Adipocyte (in vitro differentiated cells): ENCODE results near the gene SLCO3A1.

ENCODE experiments used
- DNase-seq: peaks from one replicate; pipeline ENCODE4 v3.0.0-alpha.2; 2015; ENCODE audit warnings: low read depth
- H3K27me3 ChIP-seq: replicated peaks from 2 replicates; pipeline ENCODE4 v1.7.0; 2013; ENCODE audit warnings: mild to moderate bottlenecking, low read length, moderate library complexity; ENCODE audit not compliant: control insufficient read depth, insufficient read depth
- H3K36me3 ChIP-seq: 2 replicates; pipeline ENCODE4 v1.7.0; 2013; ENCODE audit warnings: low read length, mild to moderate bottlenecking, moderate library complexity; ENCODE audit not compliant: control insufficient read depth, insufficient read depth, severe bottlenecking
- H3K4me1 ChIP-seq: 2 replicates; pipeline ENCODE4 v1.7.0; 2013; ENCODE audit warnings: mild to moderate bottlenecking, low read length, moderate library complexity; ENCODE audit not compliant: control insufficient read depth, insufficient read depth
- H3K4me3 ChIP-seq: 2 replicates; pipeline ENCODE4 v1.7.0; 2013; ENCODE audit warnings: mild to moderate bottlenecking, low read length, moderate library complexity
- H3K9ac ChIP-seq: 2 replicates; pipeline ENCODE4 v1.7.0; 2013; ENCODE audit warnings: mild to moderate bottlenecking, low read length, moderate library complexity
- H3K9me3 ChIP-seq: 2 replicates; pipeline ENCODE4 v1.7.0; 2013; ENCODE audit warnings: mild to moderate bottlenecking, low read length, moderate library complexity; ENCODE audit not compliant: control insufficient read depth

SLCO3A1 gene

DNA sequence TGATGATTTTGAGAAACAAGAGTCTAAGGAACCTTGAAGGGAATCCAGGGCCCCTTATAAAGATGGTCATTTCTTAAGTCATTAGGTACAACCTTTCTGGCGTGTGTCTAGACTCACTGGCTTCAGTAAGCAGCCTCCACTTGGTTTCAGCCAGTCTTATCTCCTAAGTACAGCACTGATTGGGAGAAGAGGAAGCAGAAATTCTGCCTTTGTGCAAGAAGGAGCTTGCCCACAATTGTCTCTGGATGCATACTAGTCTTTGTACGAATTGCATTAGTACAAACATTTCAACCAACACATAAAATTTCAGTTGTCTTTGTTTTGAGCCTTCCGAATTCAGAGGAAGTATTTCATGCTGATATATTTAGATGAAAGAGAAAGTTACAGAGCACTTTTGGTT is 139.4 kb downstream of the SLCO3A1 start:
- Histone ChIP-seq H3K9me3 (no peaks in the 10 kb centered on the region), H3K36me3 (no peaks in the 10 kb centered on the region), H3K27me3 (no peaks in the 10 kb centered on the region), H3K9ac (no peak overlapping the region), H3K4me1 (peaks cover 40% of the 10 kb centered on the region), H3K4me3 (no peak overlapping the region)
- DNase-seq = no peak

DNA sequence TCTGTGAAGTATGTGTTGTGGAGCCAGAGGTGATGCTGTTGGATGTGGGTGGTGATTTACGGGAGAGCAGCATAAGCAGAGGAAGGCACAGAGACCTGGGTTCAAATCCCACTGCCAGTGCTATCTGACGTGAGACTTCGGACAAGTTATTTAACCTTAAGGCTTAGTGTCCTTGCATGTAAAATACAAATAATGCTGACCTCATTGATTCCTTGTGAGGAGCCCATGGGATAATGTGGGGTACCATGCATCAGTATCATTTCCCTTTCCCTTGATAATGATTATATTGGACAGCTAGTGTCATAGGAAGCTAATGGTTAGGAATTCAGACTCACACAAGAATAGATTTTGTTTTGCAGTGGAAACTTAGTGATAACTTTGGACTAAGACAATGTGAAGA is 141.6 kb downstream of the SLCO3A1 start:
- DNase-seq = no peak
- no peaks in the 10 kb centered on the region for H3K9me3 ChIP-seq
- H3K27me3 ChIP-seq = no peaks in the 10 kb centered on the region

DNA sequence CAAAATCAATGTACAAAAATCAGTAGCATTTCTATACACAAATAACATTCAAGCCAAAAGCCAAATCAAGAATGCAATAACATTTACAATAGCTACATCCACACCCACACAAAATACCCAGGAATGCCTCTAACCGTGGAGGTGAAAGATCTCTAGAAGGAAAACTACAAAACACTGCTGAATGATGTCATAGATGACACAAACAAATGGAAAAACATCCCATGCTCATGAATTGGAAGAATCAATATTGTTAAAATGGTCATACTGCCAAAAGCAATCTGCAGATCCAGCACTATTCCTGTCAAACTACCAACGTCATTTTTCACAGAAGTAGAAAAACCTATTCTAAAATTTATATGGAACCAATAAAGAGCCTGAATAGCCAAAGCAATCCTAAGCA is 143.7 kb downstream of the SLCO3A1 start:
- Histone ChIP-seq H3K4me1 (peaks cover 19% of the 10 kb centered on the region), H3K9me3 (no peaks in the 10 kb centered on the region), H3K9ac (no peak overlapping the region), H3K4me3 (no peak overlapping the region), H3K27me3 (no peaks in the 10 kb centered on the region), H3K36me3 (no peaks in the 10 kb centered on the region)
- DNase-seq = no peak

More for the DNA sequence above, 141.6 kb downstream of the SLCO3A1 start:
- H3K9ac ChIP-seq = no peak overlapping the region
- no peaks in the 10 kb centered on the region for H3K36me3 ChIP-seq
- no peak overlapping the region for H3K4me3 ChIP-seq
- peaks cover 33% of the 10 kb centered on the region for H3K4me1 ChIP-seq

DNA sequence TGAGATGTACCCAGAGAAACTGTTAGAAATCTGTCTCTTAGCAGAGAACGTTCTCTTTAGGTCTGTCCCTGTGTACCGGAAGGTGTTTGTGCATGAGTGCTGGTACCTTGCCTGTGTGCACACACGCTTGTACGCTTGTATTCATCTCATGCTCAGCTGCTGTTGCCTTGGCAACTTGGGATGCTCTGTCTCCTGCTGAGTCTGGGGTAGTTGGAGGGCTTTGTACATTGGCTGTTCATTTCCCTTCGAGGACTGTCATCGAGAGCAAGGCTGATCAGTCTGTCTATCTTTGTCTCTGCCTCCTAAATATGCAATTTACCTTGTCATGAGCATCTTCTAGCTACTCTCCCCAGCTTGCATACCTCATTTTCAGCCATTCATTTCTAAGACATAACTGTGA is 147.2 kb downstream of the SLCO3A1 start:
- H3K36me3 ChIP-seq = no peaks in the 10 kb centered on the region
- no peaks in the 10 kb centered on the region for H3K9me3 ChIP-seq
- no peak overlapping the region for H3K9ac ChIP-seq
- no peak overlapping the region for H3K4me3 ChIP-seq
- DNase-seq = no peak
- no peaks in the 10 kb centered on the region for H3K27me3 ChIP-seq
- no peaks in the 10 kb centered on the region for H3K4me1 ChIP-seq

DNA sequence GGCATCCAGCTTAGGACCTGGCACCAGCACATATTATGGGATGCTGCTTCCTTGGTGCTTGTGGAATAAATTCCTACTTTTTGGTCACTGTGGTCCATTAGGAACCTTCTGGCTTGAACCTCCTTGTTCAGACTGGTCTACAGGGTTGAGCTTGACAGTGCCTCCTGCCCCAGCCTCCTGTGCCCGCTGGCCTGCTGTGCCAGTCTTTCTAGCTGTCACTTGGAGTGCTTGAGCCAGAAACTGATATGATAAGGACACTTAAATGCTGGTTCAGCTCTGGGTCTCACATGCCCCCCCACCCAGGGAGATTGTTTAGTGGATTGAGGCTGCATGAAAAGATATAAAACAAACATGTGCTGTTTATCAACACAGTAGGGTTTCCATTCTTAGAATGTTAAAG is 147.8 kb downstream of the SLCO3A1 start:
- H3K4me3 ChIP-seq = no peak overlapping the region
- no peaks in the 10 kb centered on the region for H3K27me3 ChIP-seq
- no peaks in the 10 kb centered on the region for H3K9me3 ChIP-seq
- H3K4me1 ChIP-seq = no peaks in the 10 kb centered on the region
- no peak overlapping the region for H3K9ac ChIP-seq
- no peaks in the 10 kb centered on the region for H3K36me3 ChIP-seq
- no peak for DNase-seq

DNA sequence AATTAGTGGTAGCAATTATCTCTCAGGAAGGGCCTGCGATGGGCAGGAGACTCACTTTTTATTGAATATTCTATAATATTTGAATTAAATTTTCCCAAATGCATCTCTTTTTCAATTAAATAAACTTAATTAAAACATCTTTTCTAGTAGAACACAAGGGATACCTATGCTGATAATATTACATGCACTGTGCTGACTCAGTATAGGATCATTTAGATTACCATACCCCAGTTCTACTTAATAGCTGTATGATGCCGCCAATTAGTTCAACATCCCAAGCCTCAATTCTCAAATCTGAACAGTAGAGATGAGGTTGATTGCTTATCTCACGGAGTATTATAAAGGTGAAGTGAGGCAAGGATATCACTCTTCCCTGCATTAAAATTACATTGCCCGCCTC is 149.2 kb downstream of the SLCO3A1 start:
- no peaks in the 10 kb centered on the region for H3K36me3 ChIP-seq
- H3K4me1 ChIP-seq = no peaks in the 10 kb centered on the region
- DNase-seq = no peak
- no peaks in the 10 kb centered on the region for H3K9me3 ChIP-seq
- H3K9ac ChIP-seq = no peak overlapping the region
- no peaks in the 10 kb centered on the region for H3K27me3 ChIP-seq
- H3K4me3 ChIP-seq = no peak overlapping the region

DNA sequence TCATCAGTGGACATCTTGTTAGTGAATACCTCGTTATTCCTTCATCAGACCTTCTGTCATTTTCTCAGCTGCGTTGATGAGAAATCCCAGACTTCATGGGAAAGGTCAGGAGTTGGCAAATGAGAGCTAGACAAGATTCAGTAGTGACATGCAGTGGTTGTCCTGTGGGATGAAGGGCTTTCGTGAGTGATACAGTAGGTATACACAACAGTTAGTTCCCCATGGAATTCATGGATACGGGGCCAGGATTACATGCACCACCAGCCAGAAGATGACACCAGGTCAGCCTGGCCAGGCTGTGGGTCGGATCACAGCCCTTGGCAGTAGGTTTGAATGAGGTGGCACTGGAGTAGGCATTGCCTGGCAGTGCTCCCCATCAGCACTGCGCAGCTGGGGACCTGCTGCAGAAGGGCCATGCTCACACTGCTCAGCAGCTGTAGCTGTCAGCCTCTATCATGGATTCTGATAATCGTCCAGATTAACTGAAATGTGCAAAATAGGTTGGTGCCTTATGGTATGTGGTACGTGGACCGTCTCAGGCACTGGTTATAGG is 150.1 kb downstream of the SLCO3A1 start:
- Histone ChIP-seq H3K36me3 (no peaks in the 10 kb centered on the region), H3K4me3 (no peak overlapping the region), H3K9me3 (no peaks in the 10 kb centered on the region), H3K27me3 (no peaks in the 10 kb centered on the region), H3K9ac (no peak overlapping the region), H3K4me1 (peaks cover under 1% of the 10 kb centered on the region)
- DNase-seq = no peak

DNA sequence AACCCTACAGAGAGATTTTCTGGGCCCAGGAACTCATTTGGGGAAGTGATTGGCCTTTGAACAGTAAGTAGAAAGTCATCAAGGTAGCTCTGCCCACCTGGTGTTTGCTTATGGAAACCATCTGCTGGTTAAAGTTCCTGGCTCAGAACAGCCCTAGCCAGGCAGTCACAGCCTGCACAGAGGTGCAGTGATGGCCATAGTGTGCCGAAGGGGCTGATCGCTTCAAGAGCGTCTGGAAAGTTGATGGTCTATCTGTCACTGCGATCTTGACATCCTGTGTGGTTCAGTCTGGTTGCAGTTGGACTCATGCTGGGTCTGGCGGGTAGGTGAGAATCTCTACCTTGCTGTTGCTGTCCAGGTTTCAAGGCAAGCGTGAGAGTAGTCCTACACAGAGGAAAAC is 151.6 kb downstream of the SLCO3A1 start:
- H3K27me3 ChIP-seq = no peaks in the 10 kb centered on the region
- no peak for DNase-seq
- H3K9ac ChIP-seq = no peak overlapping the region
- H3K9me3 ChIP-seq = no peaks in the 10 kb centered on the region
- no peaks in the 10 kb centered on the region for H3K36me3 ChIP-seq
- peaks cover 4% of the 10 kb centered on the region for H3K4me1 ChIP-seq
- no peak overlapping the region for H3K4me3 ChIP-seq

DNA sequence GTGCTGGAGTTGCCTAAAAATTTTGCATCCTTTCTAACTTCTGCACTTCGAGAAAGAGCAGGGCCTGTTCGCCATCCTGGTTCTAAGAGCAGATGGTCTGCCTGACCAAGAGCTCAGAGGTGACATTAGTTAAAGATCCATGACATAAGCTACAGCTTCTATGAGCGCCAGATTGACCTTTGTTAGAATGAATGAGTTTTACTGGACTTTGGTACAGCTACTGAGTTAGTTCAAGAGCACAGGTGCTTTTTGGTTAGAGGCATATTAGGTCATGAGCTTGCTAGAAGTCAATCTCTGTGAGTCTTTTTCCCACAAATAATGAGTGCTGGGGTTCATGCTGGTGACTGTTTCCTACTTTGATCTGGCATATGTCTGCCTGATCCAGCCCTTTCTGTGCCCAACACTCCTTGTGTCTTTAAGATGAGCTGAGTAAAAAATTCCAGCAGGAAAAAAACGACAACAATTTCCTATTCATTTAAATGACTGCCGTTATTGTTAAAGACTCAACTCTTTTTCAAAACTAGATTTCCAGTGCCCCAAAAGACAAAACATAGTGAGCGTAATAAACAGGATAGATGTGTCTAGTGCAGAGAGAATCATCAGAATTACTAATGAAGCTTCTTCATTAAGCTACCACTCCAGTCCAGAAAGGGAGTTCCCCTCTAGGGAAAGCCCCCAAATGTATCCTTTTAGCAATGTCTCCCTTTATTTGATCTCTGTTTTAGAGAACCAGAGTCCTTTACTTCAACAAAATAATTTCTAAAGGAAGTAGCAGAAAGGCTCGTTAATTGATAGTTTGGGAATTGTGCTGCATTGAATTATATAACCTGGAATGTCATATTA is 152.9 kb downstream of the SLCO3A1 start:
- DNase-seq = no peak
- Histone ChIP-seq H3K9me3 (no peaks in the 10 kb centered on the region), H3K27me3 (no peaks in the 10 kb centered on the region), H3K9ac (no peak overlapping the region), H3K36me3 (no peaks in the 10 kb centered on the region), H3K4me1 (peaks cover 4% of the 10 kb centered on the region), H3K4me3 (no peak overlapping the region)

DNA sequence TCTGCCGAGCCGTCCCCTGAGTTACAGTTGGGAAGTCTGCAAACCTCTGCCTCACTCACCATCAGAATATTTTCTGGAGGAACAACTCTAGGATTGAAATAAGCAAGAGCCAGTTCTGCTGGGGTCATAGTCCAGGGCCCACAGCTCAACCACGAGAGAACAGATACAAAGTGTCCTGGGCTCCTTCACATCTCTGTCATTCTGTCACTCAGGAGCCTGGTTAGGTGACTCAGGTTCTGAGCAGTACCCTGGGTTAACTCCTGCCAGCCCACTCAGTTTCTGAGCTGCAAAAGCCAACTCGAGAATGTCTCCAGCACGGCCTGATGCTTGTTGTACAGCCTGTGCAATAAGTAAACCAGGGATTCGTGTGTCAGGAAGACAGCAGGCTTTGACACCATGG is 155.7 kb downstream of the SLCO3A1 start:
- no peak overlapping the region for H3K4me3 ChIP-seq
- H3K9ac ChIP-seq = no peak overlapping the region
- H3K9me3 ChIP-seq = no peaks in the 10 kb centered on the region
- no peaks in the 10 kb centered on the region for H3K36me3 ChIP-seq
- no peak for DNase-seq
- H3K27me3 ChIP-seq = no peaks in the 10 kb centered on the region
- H3K4me1 ChIP-seq = peaks cover 20% of the 10 kb centered on the region

DNA sequence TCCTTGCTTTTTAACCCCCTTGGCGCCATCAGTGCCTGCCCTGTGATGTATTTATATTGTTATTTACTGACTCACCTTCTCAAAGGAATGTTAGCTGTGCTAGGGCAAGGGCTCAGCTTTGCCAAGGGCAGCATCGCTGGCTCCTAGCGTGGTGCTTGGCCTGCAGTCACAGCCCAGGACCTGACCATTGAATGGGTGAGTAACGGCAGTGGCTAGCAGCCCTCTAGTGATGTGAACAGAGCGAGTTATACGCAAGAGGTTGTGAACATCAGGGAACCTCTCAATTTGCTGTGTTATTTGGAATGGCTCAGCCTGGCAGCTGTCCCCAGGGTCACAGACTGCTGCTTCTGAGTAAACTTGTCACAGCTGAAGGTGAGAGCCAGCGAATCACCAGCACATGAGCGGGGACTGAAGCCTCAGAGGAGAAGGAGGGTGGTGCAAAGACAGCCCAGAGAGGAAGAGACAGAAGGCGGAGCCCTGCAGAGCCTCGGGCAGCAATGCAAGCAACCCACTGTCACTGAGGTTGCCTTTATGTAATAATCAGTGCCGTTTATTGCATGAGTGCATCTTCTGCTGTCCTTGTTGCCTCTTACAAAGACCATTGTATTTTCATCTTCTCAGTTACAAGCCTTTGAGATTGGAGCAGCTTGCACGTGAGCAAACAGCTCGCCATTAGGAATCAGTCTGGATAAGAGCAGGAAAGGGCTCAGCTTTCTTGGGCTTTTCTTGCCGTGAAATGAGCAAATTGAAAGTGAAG is 158.3 kb downstream of the SLCO3A1 start:
- Histone ChIP-seq H3K4me1 (peaks cover 20% of the 10 kb centered on the region), H3K27me3 (no peaks in the 10 kb centered on the region), H3K4me3 (peak overlapping the region; percentile 44), H3K36me3 (no peaks in the 10 kb centered on the region), H3K9ac (peak overlapping the region; percentile 12), H3K9me3 (no peaks in the 10 kb centered on the region)
- DNase-seq = peak; percentile 30
